Calu3 (cell line): ENCODE results near the gene RAB40B. TPM values are rescaled to one million over a fixed set of nuclear protein-coding genes. Genes with fewer than 3 reads are reported as not detected.

Experiments used
- BruUV-seq: library from RNA; stranded (reverse); fragments of 400-500 nt; replicated peaks from 2 replicates; lab custom pipeline; 2021; lab: Mats Ljungman, UMichigan
- CTCF ChIA-PET: fragments of 300-600 bp; sonication (Branson Sonifier 250); formaldehyde crosslinking; loops from one replicate; lab custom pipeline; 2022; ENCODE audit warnings: antibody characterized with exemption; lab: Charles Lee
- DNase-seq: peaks from one replicate; pipeline ENCODE4 v3.0.0; 2022
- H3K27ac Mint-ChIP-seq: one replicate; pipeline ENCODE4 v1.8.0; 2022; ENCODE audit warnings: mixed read lengths; ENCODE audit not compliant: unreplicated experiment
- H3K27me3 Mint-ChIP-seq: one replicate; pipeline ENCODE4 v1.8.0; 2022; ENCODE audit warnings: mixed read lengths; ENCODE audit not compliant: unreplicated experiment
- H3K36me3 Mint-ChIP-seq: one replicate; pipeline ENCODE4 v1.8.0; 2022; ENCODE audit warnings: mild to moderate bottlenecking, moderate library complexity, mixed read lengths; ENCODE audit not compliant: insufficient read depth, unreplicated experiment
- H3K4me1 Mint-ChIP-seq: one replicate; pipeline ENCODE4 v1.8.0; 2022; ENCODE audit warnings: mild to moderate bottlenecking, low read depth, mixed read lengths; ENCODE audit not compliant: unreplicated experiment
- H3K4me3 Mint-ChIP-seq: one replicate; pipeline ENCODE4 v1.8.0; 2022; ENCODE audit warnings: mild to moderate bottlenecking, low read depth, moderate library complexity, mixed read lengths; ENCODE audit not compliant: unreplicated experiment
- H3K9me3 Mint-ChIP-seq: one replicate; pipeline ENCODE4 v1.8.0; 2022; ENCODE audit warnings: low read depth, mixed read lengths; ENCODE audit not compliant: unreplicated experiment
- intact Hi-C: fragments of 100-400 bp; cut with micrococcal nuclease; formaldehyde crosslinking; loops from one replicate; pipeline ENCODE4 v1.10.0; 2022; ENCODE audit not compliant: unreplicated experiment
- total RNA-seq: library from RNA; stranded (reverse); gene quantifications from 2 replicates; pipeline ENCODE4 v1.2.3, GENCODE V29; 2022
- TF ChIP-seq, protein P1 (sequence below): fragments of 200-600 bp; IDR thresholded peaks from one replicate; pipeline ENCODE4 v1.8.0; 2022; ENCODE audit warnings: antibody characterized with exemption; ENCODE audit not compliant: unreplicated experiment

RAB40B gene
- total RNA-seq, 1 experiment from 2014 or later, result 21.9 TPM

DNA sequence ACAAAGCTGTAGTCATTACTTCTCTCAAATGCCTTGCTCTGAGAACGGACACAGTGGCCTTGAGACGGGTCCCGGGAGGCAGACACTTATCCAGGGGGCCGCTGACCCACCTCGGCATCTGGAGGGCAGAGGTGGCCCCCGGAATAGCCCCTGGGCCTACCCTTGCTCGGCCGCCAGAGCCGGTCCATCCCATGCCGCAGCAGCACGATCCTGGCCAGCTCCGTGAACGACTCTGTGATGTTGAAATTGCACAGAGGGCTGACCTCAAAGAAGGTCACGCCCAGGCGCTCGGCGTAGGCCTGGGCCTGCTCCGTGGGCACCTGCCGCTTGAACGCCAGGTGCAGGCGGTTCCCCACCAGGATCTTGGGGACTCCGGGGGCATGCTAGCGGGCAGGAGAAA lies 40.2 kb downstream of the RAB40B start:
- TF ChIP-seq, protein P1, sequence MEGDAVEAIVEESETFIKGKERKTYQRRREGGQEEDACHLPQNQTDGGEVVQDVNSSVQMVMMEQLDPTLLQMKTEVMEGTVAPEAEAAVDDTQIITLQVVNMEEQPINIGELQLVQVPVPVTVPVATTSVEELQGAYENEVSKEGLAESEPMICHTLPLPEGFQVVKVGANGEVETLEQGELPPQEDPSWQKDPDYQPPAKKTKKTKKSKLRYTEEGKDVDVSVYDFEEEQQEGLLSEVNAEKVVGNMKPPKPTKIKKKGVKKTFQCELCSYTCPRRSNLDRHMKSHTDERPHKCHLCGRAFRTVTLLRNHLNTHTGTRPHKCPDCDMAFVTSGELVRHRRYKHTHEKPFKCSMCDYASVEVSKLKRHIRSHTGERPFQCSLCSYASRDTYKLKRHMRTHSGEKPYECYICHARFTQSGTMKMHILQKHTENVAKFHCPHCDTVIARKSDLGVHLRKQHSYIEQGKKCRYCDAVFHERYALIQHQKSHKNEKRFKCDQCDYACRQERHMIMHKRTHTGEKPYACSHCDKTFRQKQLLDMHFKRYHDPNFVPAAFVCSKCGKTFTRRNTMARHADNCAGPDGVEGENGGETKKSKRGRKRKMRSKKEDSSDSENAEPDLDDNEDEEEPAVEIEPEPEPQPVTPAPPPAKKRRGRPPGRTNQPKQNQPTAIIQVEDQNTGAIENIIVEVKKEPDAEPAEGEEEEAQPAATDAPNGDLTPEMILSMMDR, result no peak
- DNase-seq, result no peak
- Mint-ChIP-seq H3K27me3 (no peaks in the 10 kb centered on the region), H3K27ac (peak overlapping the region; percentile 47), H3K36me3 (peaks cover 26% of the 10 kb centered on the region), H3K9me3 (no peaks in the 10 kb centered on the region), H3K4me3 (no peak overlapping the region), H3K4me1 (peaks cover 16% of the 10 kb centered on the region)
- BruUV-seq, result no TSS peak
- intact Hi-C loops, result loop anchor here (10.0 kb wide), 1 partner anchor 46 kb away; no protein-coding TSS in a partner anchor
- CTCF ChIA-PET, result interaction anchor here (1.6 kb wide), 1 partner anchor 12 kb away, joined by 4 read pairs; no protein-coding TSS in a partner anchor

DNA sequence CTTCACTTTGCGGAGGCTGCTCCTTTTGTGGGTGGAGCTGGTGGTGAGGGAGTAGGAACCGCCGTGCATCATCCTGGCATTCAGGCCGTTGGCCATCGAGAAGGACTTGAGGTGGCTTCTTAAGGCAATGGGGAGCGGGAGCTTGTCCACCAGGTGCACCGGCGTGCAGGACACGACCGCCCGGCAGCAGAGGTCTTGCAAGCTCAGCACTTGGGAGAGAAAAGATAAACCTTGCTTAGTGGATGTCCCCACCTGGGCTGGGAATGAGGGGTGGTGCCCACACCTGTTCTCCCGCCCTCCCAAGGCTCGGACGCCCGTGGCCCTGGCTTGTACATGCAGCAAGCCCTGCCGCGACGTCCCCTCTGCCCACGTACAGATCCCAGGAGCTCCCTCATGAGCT lies 40.6 kb downstream of the RAB40B start:
- Mint-ChIP-seq H3K4me3 (no peak overlapping the region), H3K27ac (no peak overlapping the region), H3K27me3 (no peaks in the 10 kb centered on the region), H3K9me3 (no peaks in the 10 kb centered on the region), H3K36me3 (peaks cover 26% of the 10 kb centered on the region), H3K4me1 (peaks cover 16% of the 10 kb centered on the region)
- TF ChIP-seq, protein P1, result no peak
- intact Hi-C loops, result loop anchor here (10.0 kb wide), 1 partner anchor 47 kb away; no protein-coding TSS in a partner anchor
- no peak for DNase-seq
- no TSS peak for BruUV-seq
- CTCF ChIA-PET, result interaction anchor here (0.6 to 1.6 kb wide), 4 partner anchors 13 to 498 kb away, joined by 3 to 4 read pairs (median 4); no protein-coding TSS in a partner anchor

- Mint-ChIP-seq H3K36me3 (peaks cover 25% of the 10 kb centered on the region), H3K9me3 (no peaks in the 10 kb centered on the region), H3K27ac (no peak overlapping the region), H3K27me3 (no peaks in the 10 kb centered on the region), H3K4me3 (no peak overlapping the region), H3K4me1 (peaks cover 16% of the 10 kb centered on the region)
- BruUV-seq, result no TSS peak
- DNase-seq, result no peak
- CTCF ChIA-PET, result interaction anchor here (0.6 kb wide), 1 partner anchor 127 kb away, joined by 7 read pairs; no protein-coding TSS in a partner anchor
- intact Hi-C loops, result loop anchor here (10.0 kb wide), 1 partner anchor 49 kb away; no protein-coding TSS in a partner anchor
- TF ChIP-seq, protein P1, result no peak
These were observed 42.2 kb downstream of the RAB40B start for GRCh38 chr17:82656266-82656665.

- Mint-ChIP-seq H3K27me3 (no peaks in the 10 kb centered on the region), H3K27ac (peak overlapping the region; percentile 32), H3K4me3 (peak overlapping the region; percentile 4), H3K4me1 (peaks cover 17% of the 10 kb centered on the region), H3K36me3 (peaks cover 20% of the 10 kb centered on the region), H3K9me3 (no peaks in the 10 kb centered on the region)
- CTCF ChIA-PET, result no interaction called here
- no peak for DNase-seq
- TF ChIP-seq, protein P1, result no peak
- BruUV-seq, result no TSS peak
- intact Hi-C loops, result loop anchor here (10.0 kb wide), 1 partner anchor 49 kb away; no protein-coding TSS in a partner anchor
These were observed 43.0 kb downstream of the RAB40B start for GRCh38 chr17:82655523-82655922.
